Measurements from ENCODE around the gene UPK3BL2.
"Not testable (repeated sequence)": the region's sequence is repeated elsewhere in the genome, so short reads cannot be mapped to it uniquely, and the experiment has no call there.

DNA sequence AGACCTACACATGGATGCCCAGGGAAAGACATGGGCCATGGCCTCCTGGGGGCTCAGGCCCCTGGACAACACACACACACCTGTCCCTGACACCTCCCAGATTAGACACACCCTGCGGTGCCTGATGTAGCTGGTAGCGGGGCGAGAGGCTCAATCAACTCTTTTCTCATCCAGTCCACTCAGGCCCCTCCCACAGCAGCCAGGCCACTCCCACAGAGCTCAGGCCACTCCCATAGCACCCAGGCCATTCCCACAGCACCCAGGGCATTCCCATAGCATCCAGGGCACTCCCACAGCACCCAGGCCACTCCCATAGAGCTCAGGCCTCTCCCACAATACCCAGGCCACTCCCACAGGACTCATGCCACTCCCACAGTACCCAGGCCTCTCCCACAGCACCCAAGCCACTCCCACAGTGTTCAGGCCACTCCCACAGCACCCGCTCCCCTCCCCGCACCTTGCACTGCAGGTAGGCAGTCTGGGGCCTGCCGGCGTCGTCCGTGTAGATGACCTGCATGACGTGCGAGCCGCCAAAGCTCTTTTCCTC lies 52.9 kb downstream of the UPK3BL2 start:
- not testable (repeated sequence) for TF ChIP-seq MAX (IDR thresholded peaks at IDR 0.05); TAF1 (CRISPR knock-in tag; IDR thresholded peaks at IDR 0.05); JUND (CRISPR knock-in tag; IDR thresholded peaks at IDR 0.05)

Data from HepG2 (cell line).